ENCODE results near the gene C6orf62. TPM values are rescaled to one million over a fixed set of nuclear protein-coding genes. Genes with fewer than 3 reads are reported as not detected.
"Not testable (repeated sequence)": the region's sequence is repeated elsewhere in the genome, so short reads cannot be mapped to it uniquely, and the experiment has no call there.

The C6orf62 gene
- total and polyA plus RNA-seq, 2 experiments from 2014 or later = 66.7 to 79.9 TPM

GRCh38 chr6:24680582-24680981 lies 38.4 kb downstream of the C6orf62 start (continued):
- TF ChIP-seq ZNF462 (CRISPR knock-in tag; IDR thresholded peaks at IDR 0.05) (no peak), STAT1 (IDR thresholded peaks at IDR 0.05; ENCODE audit: unreplicated experiment) (no peak), NANOG (IDR thresholded peaks at IDR 0.05; ENCODE audit: borderline replicate concordance) (no peak), EZH2 (IDR thresholded peaks at IDR 0.05; ENCODE audit: low read depth, unreplicated experiment) (no peak), POLR2AphosphoS5 (IDR thresholded peaks at IDR 0.05; ENCODE audit: low read depth) (no peak), CREB1 (CRISPR knock-in tag; IDR thresholded peaks at IDR 0.05; ENCODE audit: low read depth) (no peak)
- TF ChIP-seq, protein P1, sequence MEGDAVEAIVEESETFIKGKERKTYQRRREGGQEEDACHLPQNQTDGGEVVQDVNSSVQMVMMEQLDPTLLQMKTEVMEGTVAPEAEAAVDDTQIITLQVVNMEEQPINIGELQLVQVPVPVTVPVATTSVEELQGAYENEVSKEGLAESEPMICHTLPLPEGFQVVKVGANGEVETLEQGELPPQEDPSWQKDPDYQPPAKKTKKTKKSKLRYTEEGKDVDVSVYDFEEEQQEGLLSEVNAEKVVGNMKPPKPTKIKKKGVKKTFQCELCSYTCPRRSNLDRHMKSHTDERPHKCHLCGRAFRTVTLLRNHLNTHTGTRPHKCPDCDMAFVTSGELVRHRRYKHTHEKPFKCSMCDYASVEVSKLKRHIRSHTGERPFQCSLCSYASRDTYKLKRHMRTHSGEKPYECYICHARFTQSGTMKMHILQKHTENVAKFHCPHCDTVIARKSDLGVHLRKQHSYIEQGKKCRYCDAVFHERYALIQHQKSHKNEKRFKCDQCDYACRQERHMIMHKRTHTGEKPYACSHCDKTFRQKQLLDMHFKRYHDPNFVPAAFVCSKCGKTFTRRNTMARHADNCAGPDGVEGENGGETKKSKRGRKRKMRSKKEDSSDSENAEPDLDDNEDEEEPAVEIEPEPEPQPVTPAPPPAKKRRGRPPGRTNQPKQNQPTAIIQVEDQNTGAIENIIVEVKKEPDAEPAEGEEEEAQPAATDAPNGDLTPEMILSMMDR (conservative IDR thresholded peaks at IDR 0.05; ENCODE audit: low read depth in 2 of 2) = no peak
- TF ChIP-seq, protein P2, sequence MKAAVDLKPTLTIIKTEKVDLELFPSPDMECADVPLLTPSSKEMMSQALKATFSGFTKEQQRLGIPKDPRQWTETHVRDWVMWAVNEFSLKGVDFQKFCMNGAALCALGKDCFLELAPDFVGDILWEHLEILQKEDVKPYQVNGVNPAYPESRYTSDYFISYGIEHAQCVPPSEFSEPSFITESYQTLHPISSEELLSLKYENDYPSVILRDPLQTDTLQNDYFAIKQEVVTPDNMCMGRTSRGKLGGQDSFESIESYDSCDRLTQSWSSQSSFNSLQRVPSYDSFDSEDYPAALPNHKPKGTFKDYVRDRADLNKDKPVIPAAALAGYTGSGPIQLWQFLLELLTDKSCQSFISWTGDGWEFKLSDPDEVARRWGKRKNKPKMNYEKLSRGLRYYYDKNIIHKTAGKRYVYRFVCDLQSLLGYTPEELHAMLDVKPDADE (IDR thresholded peaks at IDR 0.05) = no peak

GRCh38 chr6:24678792-24679352 lies 40.1 kb downstream of the C6orf62 start:
- not testable (repeated sequence) for ATAC-seq

More at GRCh38 chr6:24678792-24679352, 40.1 kb downstream of the C6orf62 start:
- not testable (repeated sequence) for H2AFZ ChIP-seq; H3K36me3 ChIP-seq (ENCODE audit: insufficient read depth); H4K20me1 ChIP-seq (replicated peaks; ENCODE audit: insufficient read depth); H3K27me3 ChIP-seq (ENCODE audit: insufficient read depth); H3K4me2 ChIP-seq; H3K27ac Mint-ChIP-seq; H3K4me3 ChIP-seq; H3K4me3 Mint-ChIP-seq; H3K27ac ChIP-seq (ENCODE audit: low read depth); H3K9me2 ChIP-seq (ENCODE audit: insufficient read depth); DNase-seq (ENCODE audit: low spot score); H3F3A ChIP-seq (replicated peaks; ENCODE audit: low read depth)
- H3K27me3 Mint-ChIP-seq (ENCODE audit: insufficient read depth, low read depth, poor library complexity) = peaks cover 11% of the 10 kb centered on the region
- H3K36me3 Mint-ChIP-seq (ENCODE audit: low read depth) = peaks cover 64% of the 10 kb centered on the region
- H3K79me2 ChIP-seq (replicated peaks; ENCODE audit: insufficient read depth) = peaks cover 40% of the 10 kb centered on the region
- peaks cover 34% of the 10 kb centered on the region for H3K4me1 Mint-ChIP-seq
- H3K9me3 Mint-ChIP-seq = peaks cover 26% of the 10 kb centered on the region
- peaks cover 19% of the 10 kb centered on the region for H3K4me1 ChIP-seq (ENCODE audit: insufficient read depth)
